ENCODE results near the gene GMPPB.

The GMPPB gene

GRCh38 chr3:49723628-49724551 is at the start of gene GMPPB:
GMPPB (minus strand) TSS chr3:49723951; CDS start chr3:49723726, 225 bp downstream.
- peak; percentile 96 for DNase-seq (ENCODE audit: low read depth, low spot score)
- peaks cover 17% of the 10 kb centered on the region for H3K4me1 ChIP-seq (ENCODE audit: insufficient read depth, insufficient read length)
- no peaks in the 10 kb centered on the region for H3K27me3 ChIP-seq (ENCODE audit: insufficient read depth, insufficient read length)
- no peak for TF ChIP-seq YY1 (IDR thresholded peaks at IDR 0.05; ENCODE audit: insufficient read depth, insufficient read length)
- TF ChIP-seq SUZ12 (IDR thresholded peaks at IDR 0.05; ENCODE audit: extremely low read depth, insufficient read depth, insufficient read length): no peak
- no peak for TF ChIP-seq ZNF274 (IDR thresholded peaks at IDR 0.05; ENCODE audit: low read depth, low read length)
- peak within 1 kb of the TSS; percentile 99 for H3K9ac ChIP-seq (ENCODE audit: insufficient read length, low read depth)
- peaks cover 78% of the 10 kb centered on the region for H3K36me3 ChIP-seq (ENCODE audit: insufficient read depth, insufficient read length, low read length)
- H3K9me3 ChIP-seq (ENCODE audit: insufficient read depth, low read length): no peaks in the 10 kb centered on the region
- H3K4me3 ChIP-seq (ENCODE audit: insufficient read length, low read depth): peak within 1 kb of the TSS; percentile 99

- no peaks in the 10 kb centered on the region for H3K4me1 ChIP-seq (ENCODE audit: insufficient read depth, insufficient read length)
- no peak for DNase-seq (ENCODE audit: low read depth, low spot score)
- no peak overlapping the region for H3K4me3 ChIP-seq (ENCODE audit: insufficient read length, low read depth)
- no peaks in the 10 kb centered on the region for H3K9me3 ChIP-seq (ENCODE audit: insufficient read depth, low read length)
- peaks cover 41% of the 10 kb centered on the region for H3K36me3 ChIP-seq (ENCODE audit: insufficient read depth, insufficient read length, low read length)
- H3K9ac ChIP-seq (ENCODE audit: insufficient read length, low read depth): no peak overlapping the region
- no peak for TF ChIP-seq SUZ12 (IDR thresholded peaks at IDR 0.05; ENCODE audit: extremely low read depth, insufficient read depth, insufficient read length)
- no peak for TF ChIP-seq ZNF274 (IDR thresholded peaks at IDR 0.05; ENCODE audit: low read depth, low read length)
- TF ChIP-seq YY1 (IDR thresholded peaks at IDR 0.05; ENCODE audit: insufficient read depth, insufficient read length): no peak
- H3K27me3 ChIP-seq (ENCODE audit: insufficient read depth, insufficient read length): no peaks in the 10 kb centered on the region
Measured at GRCh38 chr3:49772703-49773102, 49.0 kb upstream of the GMPPB start.

GRCh38 chr3:49771340-49771938 is 47.7 kb upstream of the GMPPB start:
- no peak for TF ChIP-seq SUZ12 (IDR thresholded peaks at IDR 0.05; ENCODE audit: extremely low read depth, insufficient read depth, insufficient read length)
- TF ChIP-seq ZNF274 (IDR thresholded peaks at IDR 0.05; ENCODE audit: low read depth, low read length): no peak
- no peak for TF ChIP-seq YY1 (IDR thresholded peaks at IDR 0.05; ENCODE audit: insufficient read depth, insufficient read length)
- Histone ChIP-seq H3K4me1 (ENCODE audit: insufficient read depth, insufficient read length) (no peaks in the 10 kb centered on the region), H3K27me3 (ENCODE audit: insufficient read depth, insufficient read length) (no peaks in the 10 kb centered on the region), H3K4me3 (ENCODE audit: insufficient read length, low read depth) (no peak overlapping the region), H3K9ac (ENCODE audit: insufficient read length, low read depth) (no peak overlapping the region), H3K9me3 (ENCODE audit: insufficient read depth, low read length) (no peaks in the 10 kb centered on the region), H3K36me3 (ENCODE audit: insufficient read depth, insufficient read length, low read length) (peaks cover 33% of the 10 kb centered on the region)
- DNase-seq (ENCODE audit: low read depth, low spot score): no peak

- TF ChIP-seq ZNF274 (IDR thresholded peaks at IDR 0.05; ENCODE audit: low read depth, low read length) (no peak), SUZ12 (IDR thresholded peaks at IDR 0.05; ENCODE audit: extremely low read depth, insufficient read depth, insufficient read length) (no peak), YY1 (IDR thresholded peaks at IDR 0.05; ENCODE audit: insufficient read depth, insufficient read length) (no peak)
- no peak for DNase-seq (ENCODE audit: low read depth, low spot score)
- H3K4me3 ChIP-seq (ENCODE audit: insufficient read length, low read depth): no peak overlapping the region
Measured at GRCh38 chr3:49769926-49770325, 46.2 kb upstream of the GMPPB start.

GRCh38 chr3:49769286-49769915 is 45.6 kb upstream of the GMPPB start:
- Histone ChIP-seq H3K4me3 (ENCODE audit: insufficient read length, low read depth) (no peak overlapping the region), H3K4me1 (ENCODE audit: insufficient read depth, insufficient read length) (no peaks in the 10 kb centered on the region), H3K27me3 (ENCODE audit: insufficient read depth, insufficient read length) (no peaks in the 10 kb centered on the region), H3K9ac (ENCODE audit: insufficient read length, low read depth) (no peak overlapping the region), H3K36me3 (ENCODE audit: insufficient read depth, insufficient read length, low read length) (peaks cover 26% of the 10 kb centered on the region), H3K9me3 (ENCODE audit: insufficient read depth, low read length) (no peaks in the 10 kb centered on the region)
- no peak for DNase-seq (ENCODE audit: low read depth, low spot score)
- TF ChIP-seq ZNF274 (IDR thresholded peaks at IDR 0.05; ENCODE audit: low read depth, low read length): no peak
- no peak for TF ChIP-seq SUZ12 (IDR thresholded peaks at IDR 0.05; ENCODE audit: extremely low read depth, insufficient read depth, insufficient read length)
- TF ChIP-seq YY1 (IDR thresholded peaks at IDR 0.05; ENCODE audit: insufficient read depth, insufficient read length): no peak

More at GRCh38 chr3:49769926-49770325, 46.2 kb upstream of the GMPPB start:
- H3K4me1 ChIP-seq (ENCODE audit: insufficient read depth, insufficient read length): no peaks in the 10 kb centered on the region
- peaks cover 26% of the 10 kb centered on the region for H3K36me3 ChIP-seq (ENCODE audit: insufficient read depth, insufficient read length, low read length)
- H3K27me3 ChIP-seq (ENCODE audit: insufficient read depth, insufficient read length): no peaks in the 10 kb centered on the region
- H3K9me3 ChIP-seq (ENCODE audit: insufficient read depth, low read length): no peaks in the 10 kb centered on the region
- H3K9ac ChIP-seq (ENCODE audit: insufficient read length, low read depth): no peak overlapping the region

GRCh38 chr3:49763981-49764380 is 40.2 kb upstream of the GMPPB start:
- H3K36me3 ChIP-seq (ENCODE audit: insufficient read depth, insufficient read length, low read length): peaks cover 26% of the 10 kb centered on the region
- H3K4me1 ChIP-seq (ENCODE audit: insufficient read depth, insufficient read length): no peaks in the 10 kb centered on the region
- no peak overlapping the region for H3K9ac ChIP-seq (ENCODE audit: insufficient read length, low read depth)
- no peaks in the 10 kb centered on the region for H3K27me3 ChIP-seq (ENCODE audit: insufficient read depth, insufficient read length)
- no peaks in the 10 kb centered on the region for H3K9me3 ChIP-seq (ENCODE audit: insufficient read depth, low read length)
- no peak for DNase-seq (ENCODE audit: low read depth, low spot score)
- TF ChIP-seq ZNF274 (IDR thresholded peaks at IDR 0.05; ENCODE audit: low read depth, low read length) (no peak), YY1 (IDR thresholded peaks at IDR 0.05; ENCODE audit: insufficient read depth, insufficient read length) (no peak), SUZ12 (IDR thresholded peaks at IDR 0.05; ENCODE audit: extremely low read depth, insufficient read depth, insufficient read length) (no peak)
- no peak overlapping the region for H3K4me3 ChIP-seq (ENCODE audit: insufficient read length, low read depth)

GRCh38 chr3:49761661-49762060 is 37.9 kb upstream of the GMPPB start:
- H3K4me3 ChIP-seq (ENCODE audit: insufficient read length, low read depth): no peak overlapping the region
- H3K27me3 ChIP-seq (ENCODE audit: insufficient read depth, insufficient read length): no peaks in the 10 kb centered on the region
- H3K4me1 ChIP-seq (ENCODE audit: insufficient read depth, insufficient read length): no peaks in the 10 kb centered on the region
- no peak for DNase-seq (ENCODE audit: low read depth, low spot score)
- peaks cover 22% of the 10 kb centered on the region for H3K36me3 ChIP-seq (ENCODE audit: insufficient read depth, insufficient read length, low read length)
- TF ChIP-seq SUZ12 (IDR thresholded peaks at IDR 0.05; ENCODE audit: extremely low read depth, insufficient read depth, insufficient read length): no peak
- H3K9me3 ChIP-seq (ENCODE audit: insufficient read depth, low read length): no peaks in the 10 kb centered on the region
- H3K9ac ChIP-seq (ENCODE audit: insufficient read length, low read depth): no peak overlapping the region
